GM06990 (cell line): Measurements from ENCODE around the gene PCDH1.

Experiments
- DNase-seq: peaks from one replicate; pipeline ENCODE4 v3.0.0-alpha.2; 2011; ENCODE audit not compliant: insufficient read length; ENCODE audit errors: extremely low read depth
- H3K27me3 ChIP-seq: replicated peaks from 2 replicates; pipeline ENCODE4 v1.6.0; 2011; ENCODE audit warnings: low read length; ENCODE audit not compliant: control insufficient read depth, insufficient read depth
- H3K36me3 ChIP-seq: 2 replicates; pipeline ENCODE4 v1.5.1; 2011; ENCODE audit warnings: low read length; ENCODE audit not compliant: control insufficient read depth, insufficient read depth
- H3K4me3 ChIP-seq: replicated peaks from 2 replicates; pipeline ENCODE4 v1.5.1; 2011; ENCODE audit warnings: low read depth, mild to moderate bottlenecking, control low read depth, low read length
- TF ChIP-seq, protein P1 (sequence below): IDR thresholded peaks from 2 replicates; pipeline ENCODE4 v1.5.1; 2011; ENCODE audit warnings: low read length, control low read depth, mild to moderate bottlenecking, inconsistent platforms; ENCODE audit not compliant: insufficient read depth, poor library complexity, severe bottlenecking

The PCDH1 gene

GRCh38 chr5:141872496-141873356, 5.5 kb downstream of the PCDH1 start:
- peaks cover 3% of the 10 kb centered on the region; the same call in 1 of the 2 replicates for H3K27me3 ChIP-seq
- TF ChIP-seq, protein P1, sequence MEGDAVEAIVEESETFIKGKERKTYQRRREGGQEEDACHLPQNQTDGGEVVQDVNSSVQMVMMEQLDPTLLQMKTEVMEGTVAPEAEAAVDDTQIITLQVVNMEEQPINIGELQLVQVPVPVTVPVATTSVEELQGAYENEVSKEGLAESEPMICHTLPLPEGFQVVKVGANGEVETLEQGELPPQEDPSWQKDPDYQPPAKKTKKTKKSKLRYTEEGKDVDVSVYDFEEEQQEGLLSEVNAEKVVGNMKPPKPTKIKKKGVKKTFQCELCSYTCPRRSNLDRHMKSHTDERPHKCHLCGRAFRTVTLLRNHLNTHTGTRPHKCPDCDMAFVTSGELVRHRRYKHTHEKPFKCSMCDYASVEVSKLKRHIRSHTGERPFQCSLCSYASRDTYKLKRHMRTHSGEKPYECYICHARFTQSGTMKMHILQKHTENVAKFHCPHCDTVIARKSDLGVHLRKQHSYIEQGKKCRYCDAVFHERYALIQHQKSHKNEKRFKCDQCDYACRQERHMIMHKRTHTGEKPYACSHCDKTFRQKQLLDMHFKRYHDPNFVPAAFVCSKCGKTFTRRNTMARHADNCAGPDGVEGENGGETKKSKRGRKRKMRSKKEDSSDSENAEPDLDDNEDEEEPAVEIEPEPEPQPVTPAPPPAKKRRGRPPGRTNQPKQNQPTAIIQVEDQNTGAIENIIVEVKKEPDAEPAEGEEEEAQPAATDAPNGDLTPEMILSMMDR, result no peak
- no peak for DNase-seq
- no peaks in the 10 kb centered on the region for H3K36me3 ChIP-seq
- H3K4me3 ChIP-seq, result no peak overlapping the region

DNA sequence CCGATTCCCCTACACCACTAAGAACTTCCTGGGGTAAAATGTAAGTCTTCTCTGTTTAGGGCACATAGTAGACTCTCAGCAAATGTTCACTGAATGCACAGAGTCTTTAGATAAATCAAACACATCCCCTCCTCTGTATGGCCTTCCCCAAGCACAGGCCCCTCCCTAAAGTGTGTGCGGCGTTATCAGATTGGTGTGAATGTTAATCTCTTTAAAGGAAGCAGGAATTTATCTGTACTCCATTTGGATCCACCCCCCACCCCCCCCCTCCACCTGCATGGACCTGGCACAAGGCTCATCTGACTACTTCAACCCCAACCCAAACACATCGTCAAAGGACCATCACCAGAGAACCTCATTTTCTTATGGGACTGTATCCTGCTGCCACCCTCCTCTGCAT, 6.3 kb downstream of the PCDH1 start:
- H3K27me3 ChIP-seq, result no peaks in the 10 kb centered on the region; the same call in 1 of the 2 replicates
- H3K4me3 ChIP-seq, result no peak overlapping the region
- no peak for DNase-seq
- TF ChIP-seq, protein P1, result no peak
- H3K36me3 ChIP-seq, result no peaks in the 10 kb centered on the region

DNA sequence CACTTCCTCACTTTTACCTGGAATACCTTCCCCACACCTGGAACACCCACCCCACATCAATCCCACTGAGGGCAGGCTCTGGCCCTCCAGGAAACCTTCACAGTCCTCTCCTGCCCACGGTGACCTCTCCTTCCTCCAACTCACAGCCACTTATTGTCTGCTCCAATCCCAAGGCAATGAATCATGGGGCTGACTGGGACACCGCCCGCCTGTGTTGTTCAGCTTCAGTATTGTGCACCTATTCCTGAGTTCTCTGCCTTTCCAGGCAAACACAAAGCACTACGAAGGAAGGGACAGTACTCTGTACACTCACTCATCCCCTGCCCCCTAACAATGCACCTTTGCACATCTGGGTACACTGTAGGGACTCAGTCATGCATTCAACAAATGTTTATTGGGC, 7.3 kb downstream of the PCDH1 start:
- TF ChIP-seq, protein P1, result no peak
- peaks cover 2% of the 10 kb centered on the region; the same call in 1 of the 2 replicates for H3K27me3 ChIP-seq
- no peak overlapping the region for H3K4me3 ChIP-seq
- H3K36me3 ChIP-seq, result no peaks in the 10 kb centered on the region; the same call in 1 of the 2 replicates
- DNase-seq, result no peak

DNA sequence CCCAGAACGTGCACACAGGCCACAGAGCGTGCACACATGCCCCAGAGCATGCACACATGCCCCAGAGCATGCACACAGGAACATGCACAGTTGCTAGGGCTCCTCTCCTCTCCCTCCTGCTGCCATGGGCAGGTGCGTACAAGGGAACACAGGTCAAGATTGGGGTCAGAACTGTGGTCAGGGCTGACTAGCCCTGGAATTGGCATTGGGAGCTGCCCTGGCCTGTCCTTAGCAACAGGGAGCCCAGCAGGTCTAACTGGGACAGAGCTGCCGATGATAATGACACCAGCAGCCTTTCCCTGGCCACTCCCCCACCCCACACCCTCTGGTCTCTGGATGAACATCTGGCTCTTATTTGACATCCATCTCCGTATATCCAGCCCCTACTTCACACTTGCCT, 8.0 kb downstream of the PCDH1 start:
- Histone ChIP-seq H3K4me3 (no peak overlapping the region), H3K27me3 (peaks cover 2% of the 10 kb centered on the region; the same call in 1 of the 2 replicates), H3K36me3 (no peaks in the 10 kb centered on the region; the same call in 1 of the 2 replicates)
- TF ChIP-seq, protein P1, result no peak
- no peak for DNase-seq

DNA sequence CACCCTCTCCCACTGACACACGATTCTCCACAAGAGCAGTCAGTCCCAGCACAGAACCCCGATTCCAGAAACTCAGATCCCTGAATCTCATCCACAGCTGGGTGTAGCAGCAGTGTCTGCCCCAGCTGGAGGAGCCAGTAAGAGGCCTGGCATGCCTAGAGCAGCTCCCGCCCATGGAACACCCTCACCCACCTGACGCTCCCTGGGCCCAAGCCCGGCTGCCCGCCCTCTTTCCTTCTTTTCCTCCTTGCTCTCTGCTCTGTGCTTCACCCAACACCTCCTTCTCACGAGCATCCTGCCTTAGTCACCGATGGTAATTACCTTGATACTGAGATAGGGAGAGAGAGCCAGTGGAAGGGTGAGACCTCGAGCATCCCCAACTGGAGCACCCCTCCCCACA, 8.7 kb downstream of the PCDH1 start:
- H3K27me3 ChIP-seq, result peaks cover 2% of the 10 kb centered on the region; the same call in 1 of the 2 replicates
- TF ChIP-seq, protein P1, result no peak
- H3K36me3 ChIP-seq, result no peaks in the 10 kb centered on the region; the same call in 1 of the 2 replicates
- DNase-seq, result no peak
- H3K4me3 ChIP-seq, result no peak overlapping the region
